Measurements from ENCODE around the gene FRMD4B.
"Not testable (repeated sequence)": the region's sequence is repeated elsewhere in the genome, so short reads cannot be mapped to it uniquely, and the experiment has no call there.

FRMD4B gene

DNA sequence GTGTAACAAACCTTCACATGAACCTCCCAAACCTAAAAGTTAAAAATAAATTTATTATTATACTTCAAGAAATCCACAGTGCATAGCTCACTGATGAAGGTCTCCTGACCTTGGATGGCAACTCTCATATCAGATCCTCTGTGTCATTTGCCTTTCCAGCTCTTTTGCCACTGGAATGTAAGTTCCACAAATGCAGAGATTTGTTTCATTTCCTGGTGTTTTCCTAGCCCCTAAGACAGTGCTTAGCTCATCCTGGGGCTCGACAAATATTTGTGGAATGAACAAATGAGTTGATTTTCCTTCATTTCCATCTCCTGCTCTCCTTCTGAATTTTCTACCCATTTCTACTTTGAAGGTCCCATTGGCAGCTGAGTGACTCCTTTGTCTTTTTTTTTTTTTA lies 56.0 kb downstream of the FRMD4B start:
- no peak overlapping the region for H3K27ac ChIP-seq (ENCODE audit: low read length)
- no peaks in the 10 kb centered on the region for H3K36me3 ChIP-seq (ENCODE audit: control insufficient read depth, low read depth, low read length)
- H3K9ac ChIP-seq (ENCODE audit: low read length) = no peak overlapping the region
- no peak overlapping the region for H3K4me3 ChIP-seq (ENCODE audit: low read length)
- no peaks in the 10 kb centered on the region for H3K27me3 ChIP-seq (ENCODE audit: control insufficient read depth, insufficient read depth, low read length)
- H3K9me3 ChIP-seq (ENCODE audit: control insufficient read depth, low read depth, low read length) = no peaks in the 10 kb centered on the region
- peaks cover 5% of the 10 kb centered on the region for H3K4me1 ChIP-seq (ENCODE audit: control insufficient read depth, low read depth, low read length)

DNA sequence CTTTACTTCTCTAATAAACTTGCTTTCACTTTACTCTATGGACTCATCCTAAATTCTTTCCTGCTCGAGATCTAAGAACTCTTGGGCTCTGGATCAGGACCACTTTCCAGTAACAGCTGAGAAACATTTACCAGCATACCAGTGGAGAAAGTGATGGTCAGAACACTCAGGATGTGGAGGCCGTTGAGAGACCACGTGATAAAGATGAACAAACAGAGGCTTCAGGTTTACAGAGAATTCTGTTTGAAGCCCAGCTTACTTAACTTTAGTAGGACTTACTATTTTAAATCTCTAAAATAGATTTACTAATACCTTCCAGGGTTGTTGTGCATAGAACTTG lies 57.0 kb downstream of the FRMD4B start:
- no peaks in the 10 kb centered on the region for H3K9me3 ChIP-seq (ENCODE audit: control insufficient read depth, low read depth, low read length)
- no peaks in the 10 kb centered on the region for H3K27me3 ChIP-seq (ENCODE audit: control insufficient read depth, insufficient read depth, low read length)
- H3K27ac ChIP-seq (ENCODE audit: low read length) = no peak overlapping the region
- peaks cover 5% of the 10 kb centered on the region for H3K4me1 ChIP-seq (ENCODE audit: control insufficient read depth, low read depth, low read length)
- no peak overlapping the region for H3K4me3 ChIP-seq (ENCODE audit: low read length)
- H3K9ac ChIP-seq (ENCODE audit: low read length) = no peak overlapping the region
- H3K36me3 ChIP-seq (ENCODE audit: control insufficient read depth, low read depth, low read length) = no peaks in the 10 kb centered on the region

DNA sequence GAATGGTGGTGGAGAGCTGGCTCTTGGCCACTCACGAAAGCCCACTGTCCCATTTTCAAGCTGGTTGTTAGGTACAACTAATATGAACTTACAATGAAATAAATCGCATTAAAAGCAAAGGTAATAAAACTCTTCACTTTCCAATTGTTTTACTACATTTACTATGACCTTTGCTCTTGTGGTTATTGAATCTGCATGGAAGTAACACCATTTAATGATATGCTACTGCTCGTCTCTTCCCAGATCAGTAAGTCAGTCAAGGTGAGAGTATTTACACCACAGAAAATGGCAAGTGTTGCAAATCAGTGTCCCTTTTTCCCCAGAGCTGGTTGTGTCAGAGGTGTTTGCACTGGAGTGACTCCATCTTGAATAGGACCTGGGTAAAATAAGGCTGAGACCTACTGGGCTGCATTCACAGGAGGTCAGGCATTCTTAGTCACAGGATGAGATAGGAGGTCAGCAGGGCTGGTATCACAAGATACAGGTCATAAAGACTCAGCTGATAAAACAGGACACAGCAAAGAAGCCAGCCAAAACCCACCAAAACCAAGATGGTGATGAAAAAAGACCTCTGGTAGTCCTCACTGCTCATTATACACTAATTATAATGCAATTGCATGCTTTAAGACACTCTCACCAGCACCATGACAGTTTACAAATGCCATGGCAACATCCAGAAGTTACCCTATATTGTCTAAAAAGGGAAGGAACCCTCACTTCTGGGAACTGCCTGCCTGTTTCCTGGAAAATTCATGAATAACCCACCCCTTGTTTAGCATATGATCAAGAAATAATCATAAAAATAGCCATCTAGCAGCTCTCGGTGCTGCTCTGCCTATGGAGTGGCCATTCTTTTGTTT lies 57.6 kb downstream of the FRMD4B start:
- Histone ChIP-seq H3K4me3 (ENCODE audit: low read length) (no peak overlapping the region), H3K36me3 (ENCODE audit: control insufficient read depth, low read depth, low read length) (no peaks in the 10 kb centered on the region), H3K27ac (ENCODE audit: low read length) (no peak overlapping the region), H3K9me3 (ENCODE audit: control insufficient read depth, low read depth, low read length) (no peaks in the 10 kb centered on the region), H3K4me1 (ENCODE audit: control insufficient read depth, low read depth, low read length) (peaks cover 5% of the 10 kb centered on the region), H3K9ac (ENCODE audit: low read length) (no peak overlapping the region), H3K27me3 (ENCODE audit: control insufficient read depth, insufficient read depth, low read length) (no peaks in the 10 kb centered on the region)

DNA sequence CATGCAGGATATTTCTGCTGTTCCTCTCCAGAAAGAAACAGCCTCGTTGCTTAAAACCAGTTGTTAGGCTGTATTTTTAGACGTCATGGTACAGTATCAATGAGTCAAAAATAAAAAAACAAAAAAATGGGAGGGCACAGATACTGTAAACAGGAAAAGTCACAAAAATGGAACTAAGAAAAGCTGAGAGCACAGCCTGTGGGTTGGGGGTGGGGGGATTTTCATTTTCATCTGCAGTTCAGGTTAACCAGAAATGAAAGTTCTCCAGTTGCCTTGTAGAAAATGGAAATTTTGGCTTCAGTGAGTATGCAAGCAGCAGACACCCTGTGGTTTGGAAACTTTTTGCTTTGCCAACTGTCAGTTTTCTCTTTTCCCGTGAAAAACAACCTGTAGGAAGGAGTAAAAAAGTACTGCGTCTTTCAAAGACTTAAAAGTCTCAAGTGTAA lies 59.0 kb downstream of the FRMD4B start:
- Histone ChIP-seq H3K4me3 (ENCODE audit: low read length) (no peak overlapping the region), H3K4me1 (ENCODE audit: control insufficient read depth, low read depth, low read length) (peaks cover 5% of the 10 kb centered on the region), H3K27me3 (ENCODE audit: control insufficient read depth, insufficient read depth, low read length) (no peaks in the 10 kb centered on the region), H3K9ac (ENCODE audit: low read length) (no peak overlapping the region), H3K27ac (ENCODE audit: low read length) (no peak overlapping the region), H3K9me3 (ENCODE audit: control insufficient read depth, low read depth, low read length) (no peaks in the 10 kb centered on the region), H3K36me3 (ENCODE audit: control insufficient read depth, low read depth, low read length) (no peaks in the 10 kb centered on the region)

DNA sequence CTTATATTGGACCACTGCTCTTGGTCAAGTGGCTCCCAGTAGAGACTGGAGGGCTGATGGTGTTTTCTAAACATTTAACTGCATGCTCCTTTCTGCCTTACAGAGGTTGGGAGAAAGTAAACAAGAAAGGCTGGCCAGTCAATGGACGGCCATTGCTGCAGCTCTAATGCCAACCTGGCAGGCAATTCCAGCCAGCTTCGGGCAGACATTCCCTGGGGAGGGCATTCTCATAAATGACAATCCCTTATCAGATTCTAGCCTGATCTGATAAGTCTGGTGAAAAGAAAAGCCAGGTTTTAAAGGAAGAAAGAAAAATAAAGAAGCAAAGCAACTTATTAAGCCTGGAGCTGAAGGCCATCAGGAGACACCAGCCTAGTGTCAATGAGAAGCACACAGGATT lies 60.7 kb downstream of the FRMD4B start:
- H3K9ac ChIP-seq (ENCODE audit: low read length) = no peak overlapping the region
- H3K36me3 ChIP-seq (ENCODE audit: control insufficient read depth, low read depth, low read length) = no peaks in the 10 kb centered on the region
- peaks cover 5% of the 10 kb centered on the region for H3K4me1 ChIP-seq (ENCODE audit: control insufficient read depth, low read depth, low read length)
- no peaks in the 10 kb centered on the region for H3K27me3 ChIP-seq (ENCODE audit: control insufficient read depth, insufficient read depth, low read length)
- H3K9me3 ChIP-seq (ENCODE audit: control insufficient read depth, low read depth, low read length) = no peaks in the 10 kb centered on the region
- H3K4me3 ChIP-seq (ENCODE audit: low read length) = no peak overlapping the region
- H3K27ac ChIP-seq (ENCODE audit: low read length) = no peak overlapping the region

DNA sequence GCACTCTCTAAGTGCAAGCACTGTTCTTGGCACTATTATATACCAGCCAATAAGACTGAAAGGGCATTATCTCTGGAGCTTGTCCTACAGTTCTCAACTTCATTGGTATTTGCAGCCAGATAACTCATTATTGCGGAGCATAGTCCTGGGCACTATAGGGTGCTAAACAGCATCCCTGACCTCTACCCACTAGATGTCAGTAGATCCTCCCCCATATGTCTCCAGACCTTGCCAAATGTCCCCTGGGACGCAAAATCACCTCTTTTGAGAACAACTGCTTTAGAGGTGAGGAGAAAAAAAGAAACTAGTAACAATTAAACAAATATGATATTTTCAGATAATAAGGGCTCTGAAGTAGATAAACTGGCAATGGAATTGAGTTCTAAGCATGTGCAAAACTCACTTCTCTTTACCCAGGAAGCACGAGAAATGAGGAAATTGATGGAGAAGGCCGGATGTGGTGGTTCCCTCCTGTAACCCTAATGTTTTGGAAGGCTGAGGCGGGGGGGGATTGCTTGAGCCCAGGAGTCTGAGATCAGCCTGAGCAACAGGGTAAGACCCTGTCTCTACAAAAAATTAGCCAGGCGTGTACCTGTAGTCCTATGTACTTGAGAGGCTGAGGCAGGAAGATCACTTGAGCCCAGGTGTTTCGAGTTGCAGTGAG lies 61.4 kb downstream of the FRMD4B start:
- Histone ChIP-seq H3K4me1 (ENCODE audit: control insufficient read depth, low read depth, low read length) (peaks cover 5% of the 10 kb centered on the region), H3K9me3 (ENCODE audit: control insufficient read depth, low read depth, low read length) (no peaks in the 10 kb centered on the region), H3K36me3 (ENCODE audit: control insufficient read depth, low read depth, low read length) (no peaks in the 10 kb centered on the region), H3K27me3 (ENCODE audit: control insufficient read depth, insufficient read depth, low read length) (no peaks in the 10 kb centered on the region), H3K9ac (ENCODE audit: low read length) (no peak overlapping the region), H3K27ac (ENCODE audit: low read length) (no peak overlapping the region), H3K4me3 (ENCODE audit: low read length) (no peak overlapping the region)

DNA sequence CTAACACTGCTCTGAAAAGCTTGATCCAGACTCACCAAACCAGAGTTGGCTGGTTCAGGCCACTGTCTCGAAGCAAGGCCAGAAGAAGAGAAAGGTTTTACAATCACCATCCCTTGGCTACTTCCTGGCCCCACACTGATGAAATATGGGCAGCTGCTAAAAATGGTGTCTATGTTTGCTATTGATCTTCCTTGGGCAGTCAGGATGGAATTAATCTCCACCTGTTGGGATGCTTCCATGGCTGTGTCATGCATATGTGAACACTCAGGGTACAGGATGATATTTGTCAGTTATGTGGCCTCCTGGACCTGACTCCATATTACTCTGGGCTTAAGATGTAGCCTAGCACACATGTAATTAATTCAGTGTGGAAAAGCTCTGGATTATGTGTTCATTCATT lies 61.9 kb downstream of the FRMD4B start:
- Histone ChIP-seq H3K4me3 (ENCODE audit: low read length) (no peak overlapping the region), H3K27ac (ENCODE audit: low read length) (no peak overlapping the region), H3K9ac (ENCODE audit: low read length) (no peak overlapping the region), H3K36me3 (ENCODE audit: control insufficient read depth, low read depth, low read length) (no peaks in the 10 kb centered on the region), H3K4me1 (ENCODE audit: control insufficient read depth, low read depth, low read length) (peaks cover 5% of the 10 kb centered on the region), H3K27me3 (ENCODE audit: control insufficient read depth, insufficient read depth, low read length) (no peaks in the 10 kb centered on the region), H3K9me3 (ENCODE audit: control insufficient read depth, low read depth, low read length) (no peaks in the 10 kb centered on the region)

DNA sequence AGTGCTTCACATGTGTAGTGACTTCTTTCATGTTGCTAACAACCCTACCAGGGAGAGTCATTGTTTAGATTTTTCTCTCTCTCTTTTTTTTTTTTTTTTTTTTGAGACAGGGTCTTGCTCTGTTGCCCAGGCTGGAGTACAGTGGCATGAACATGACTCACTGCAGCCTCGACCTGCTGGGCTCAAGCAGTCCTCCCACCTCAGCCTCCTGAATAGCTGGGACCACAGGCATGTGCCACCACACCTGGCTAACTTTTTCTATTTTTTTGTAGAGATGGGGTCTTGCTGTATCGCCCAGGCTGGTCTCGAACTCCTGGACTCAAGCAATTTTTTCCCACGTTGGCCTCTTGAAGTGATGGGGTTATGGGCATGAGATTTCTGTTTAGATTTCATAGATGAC lies 63.4 kb downstream of the FRMD4B start:
- H3K36me3 ChIP-seq (ENCODE audit: control insufficient read depth, low read depth, low read length); H3K4me3 ChIP-seq (ENCODE audit: low read length); H3K9me3 ChIP-seq (ENCODE audit: control insufficient read depth, low read depth, low read length); H3K4me1 ChIP-seq (ENCODE audit: control insufficient read depth, low read depth, low read length); H3K27ac ChIP-seq (ENCODE audit: low read length); H3K27me3 ChIP-seq (ENCODE audit: control insufficient read depth, insufficient read depth, low read length); H3K9ac ChIP-seq (ENCODE audit: low read length): not testable (repeated sequence)

DNA sequence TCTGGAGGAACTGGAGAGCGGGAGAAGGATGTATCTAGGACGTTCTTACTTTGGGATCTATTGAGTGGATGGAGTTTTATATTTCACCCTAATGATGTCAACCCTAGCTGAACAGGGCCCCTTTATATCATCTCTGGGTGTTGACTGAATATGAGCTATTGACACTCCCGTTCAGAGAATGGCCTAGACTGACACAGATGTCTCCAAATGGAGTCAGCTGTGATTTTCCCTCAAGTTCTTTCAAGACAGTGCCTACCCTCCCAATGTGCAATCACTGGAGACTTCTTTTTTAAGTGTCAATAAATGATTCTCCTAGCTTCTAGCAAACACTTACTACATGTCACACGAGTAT lies 63.8 kb downstream of the FRMD4B start:
- Histone ChIP-seq H3K4me3 (ENCODE audit: low read length) (no peak overlapping the region), H3K4me1 (ENCODE audit: control insufficient read depth, low read depth, low read length) (peaks cover 5% of the 10 kb centered on the region), H3K36me3 (ENCODE audit: control insufficient read depth, low read depth, low read length) (no peaks in the 10 kb centered on the region), H3K9me3 (ENCODE audit: control insufficient read depth, low read depth, low read length) (no peaks in the 10 kb centered on the region), H3K9ac (ENCODE audit: low read length) (no peak overlapping the region), H3K27ac (ENCODE audit: low read length) (no peak overlapping the region), H3K27me3 (ENCODE audit: control insufficient read depth, insufficient read depth, low read length) (no peaks in the 10 kb centered on the region)

DNA sequence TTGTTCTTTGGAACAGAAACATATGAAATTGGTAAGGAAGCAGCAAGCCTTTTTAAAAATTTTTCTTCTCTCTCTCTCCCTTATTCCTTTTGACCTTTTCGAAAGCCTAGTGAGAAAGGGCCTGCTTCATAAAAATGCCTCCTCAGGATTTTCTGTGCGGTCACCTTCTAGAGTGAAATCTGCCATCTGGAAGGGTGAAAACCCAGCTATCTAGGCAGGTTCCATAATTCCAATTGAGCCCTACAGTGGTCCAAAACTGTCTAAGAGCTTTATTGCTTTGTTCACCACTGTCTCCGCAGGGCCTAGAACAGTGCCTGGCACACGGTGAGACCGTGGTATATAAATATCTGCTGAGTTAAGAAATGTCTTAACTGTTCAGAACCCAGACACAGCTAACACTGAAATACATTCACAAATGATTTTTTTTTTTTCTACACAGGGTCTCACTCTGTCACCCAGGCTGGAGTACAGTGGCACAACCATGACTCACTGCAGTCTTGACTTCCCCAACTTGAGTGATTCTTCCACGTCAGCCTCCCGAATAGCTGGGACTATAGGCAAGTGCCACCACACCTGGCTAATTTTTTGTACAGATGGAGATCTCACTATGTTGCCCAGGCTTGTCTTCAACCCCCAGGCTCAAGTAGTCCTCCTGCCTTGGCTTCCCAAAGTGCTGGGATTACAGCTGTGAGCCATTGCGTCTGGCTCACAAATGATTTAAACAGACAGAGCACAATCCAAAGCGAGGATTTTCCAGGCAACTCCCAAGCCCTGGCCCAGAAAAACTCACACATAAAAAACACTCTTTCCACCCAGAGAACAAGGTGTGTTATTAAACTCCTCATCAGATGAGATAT lies 64.4 kb downstream of the FRMD4B start:
- H3K36me3 ChIP-seq (ENCODE audit: control insufficient read depth, low read depth, low read length) = no peaks in the 10 kb centered on the region
- no peaks in the 10 kb centered on the region for H3K4me1 ChIP-seq (ENCODE audit: control insufficient read depth, low read depth, low read length)
- no peak overlapping the region for H3K4me3 ChIP-seq (ENCODE audit: low read length)
- H3K9me3 ChIP-seq (ENCODE audit: control insufficient read depth, low read depth, low read length) = no peaks in the 10 kb centered on the region
- no peak overlapping the region for H3K9ac ChIP-seq (ENCODE audit: low read length)
- H3K27me3 ChIP-seq (ENCODE audit: control insufficient read depth, insufficient read depth, low read length) = no peaks in the 10 kb centered on the region
- H3K27ac ChIP-seq (ENCODE audit: low read length) = no peak overlapping the region

DNA sequence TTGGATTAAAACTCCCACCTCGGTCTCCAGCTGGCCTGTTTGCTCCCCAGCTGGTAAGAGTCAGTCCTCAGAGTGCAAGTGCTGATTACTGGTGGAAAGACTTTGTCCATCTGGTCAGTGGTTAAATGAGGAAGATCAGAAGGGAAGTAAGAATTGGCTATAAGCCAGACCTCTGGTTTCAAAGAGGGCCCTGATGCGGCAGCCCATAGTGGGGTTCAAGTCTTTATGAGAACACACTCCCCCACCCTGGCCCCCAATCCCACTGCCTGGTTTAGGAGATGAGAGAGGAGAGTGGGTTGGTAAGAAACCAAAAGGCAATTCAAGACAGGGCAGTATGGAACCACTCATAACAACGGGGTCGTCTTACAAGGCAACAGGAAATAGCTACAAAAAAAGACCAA lies 65.0 kb downstream of the FRMD4B start:
- H3K27ac ChIP-seq (ENCODE audit: low read length) = no peak overlapping the region
- H3K9ac ChIP-seq (ENCODE audit: low read length) = no peak overlapping the region
- no peaks in the 10 kb centered on the region for H3K36me3 ChIP-seq (ENCODE audit: control insufficient read depth, low read depth, low read length)
- H3K9me3 ChIP-seq (ENCODE audit: control insufficient read depth, low read depth, low read length) = no peaks in the 10 kb centered on the region
- H3K27me3 ChIP-seq (ENCODE audit: control insufficient read depth, insufficient read depth, low read length) = no peaks in the 10 kb centered on the region
- no peak overlapping the region for H3K4me3 ChIP-seq (ENCODE audit: low read length)
- H3K4me1 ChIP-seq (ENCODE audit: control insufficient read depth, low read depth, low read length) = no peaks in the 10 kb centered on the region

Data from iPS-18a (cell line).